Colonic mucosa (tissue), 4 donors: ENCODE measurements around the gene LENG8. TPM values are rescaled to one million over a fixed set of nuclear protein-coding genes. Genes with fewer than 3 reads are reported as not detected.
A peak's percentile ranks its signal among the peaks of the same experiment; 100 is the strongest.

Experiments
- DNase-seq: peaks from one replicate; pipeline ENCODE4 v3.0.0-alpha.2; 2020
- H3K27ac ChIP-seq: fragments of 200-600 bp; one replicate; pipeline ENCODE4 v1.8.0; 2021
- H3K27me3 ChIP-seq: fragments of 200-600 bp; one replicate; pipeline ENCODE4 v1.8.0; 2021
- H3K36me3 ChIP-seq: fragments of 200-600 bp; one replicate; pipeline ENCODE4 v1.8.0; 2021
- H3K4me1 ChIP-seq: fragments of 200-600 bp; one replicate; pipeline ENCODE4 v1.8.0; 2021; ENCODE audit warnings: mild to moderate bottlenecking
- H3K4me3 ChIP-seq: fragments of 200-600 bp; one replicate; pipeline ENCODE4 v1.8.0; 2021
- H3K9ac ChIP-seq, 2 donors: one replicate each; pipeline ENCODE4 v1.7.0; 2013; ENCODE audit warnings: control low read depth in 2 of 2, low read depth in 2 of 2, low read length in 2 of 2
- H3K9me3 ChIP-seq: fragments of 200-600 bp; one replicate; pipeline ENCODE4 v1.8.0; 2021
- intact Hi-C: fragments of 100-400 bp; cut with DNase I; formaldehyde crosslinking; loops from one replicate; pipeline ENCODE4 v1.14.1; 2022
- total RNA-seq, 2 donors: library from RNA; stranded (reverse); fragmentation: NEBNext Ultra II Directional in 1 of 2; extraction: Animal tissue kit (Norgen Biotek cat#: 25700) in 1 of 2; gene quantifications; one replicate each; pipeline ENCODE4 v1.2.1, GENCODE V29; 2021
- TF ChIP-seq, protein P1 (sequence below): fragments of 200-600 bp; IDR thresholded peaks from one replicate; pipeline ENCODE4 v1.8.0; 2022; ENCODE audit warnings: antibody characterized with exemption, mild to moderate bottlenecking
- donor health status: healthy.
- donor health status: DM: no; HTN: no; CAD: no.
- donor health status: DM: no; HTN: no; CAD: no.

The LENG8 gene
- total RNA-seq, 2 donors from 2014 or later = 80.2 to 154 TPM

DNA sequence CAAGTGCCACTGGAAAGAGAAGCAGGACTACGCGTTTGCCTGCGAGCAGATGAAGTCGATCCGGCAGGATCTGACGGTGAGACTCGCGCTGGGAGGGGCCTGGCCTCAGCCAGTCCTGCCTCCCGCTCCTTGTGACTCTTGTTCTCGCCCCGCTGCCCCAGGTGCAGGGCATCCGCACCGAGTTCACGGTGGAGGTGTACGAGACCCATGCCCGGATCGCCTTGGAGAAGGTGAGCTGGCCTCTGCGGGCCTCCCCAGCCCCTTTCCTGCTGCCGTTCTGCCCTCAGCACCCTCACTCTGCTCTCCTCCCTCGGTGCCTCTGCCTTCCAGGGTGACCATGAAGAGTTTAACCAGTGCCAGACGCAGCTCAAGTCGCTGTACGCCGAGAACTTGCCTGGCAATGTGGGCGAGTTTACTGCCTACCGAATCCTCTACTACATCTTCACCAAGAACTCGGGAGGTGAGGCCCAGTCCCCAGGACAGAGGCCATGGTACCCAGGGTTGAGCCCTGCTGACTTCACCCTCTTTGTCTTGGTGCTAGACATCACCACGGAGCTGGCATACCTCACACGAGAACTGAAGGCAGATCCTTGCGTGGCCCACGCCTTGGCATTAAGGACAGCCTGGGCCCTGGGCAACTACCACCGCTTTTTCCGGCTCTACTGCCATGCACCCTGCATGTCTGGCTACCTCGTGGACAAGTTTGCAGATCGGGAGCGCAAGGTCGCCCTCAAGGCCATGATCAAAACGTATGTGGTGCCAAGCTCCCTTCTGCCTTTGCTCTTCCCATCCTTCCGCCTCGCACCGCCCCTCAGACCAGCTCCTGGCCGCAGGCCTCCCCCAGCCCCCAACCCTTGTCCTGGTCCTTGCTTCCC is 9.0 kb downstream of the LENG8 start:
- peaks cover 11% of the 10 kb centered on the region for H3K4me1 ChIP-seq
- no peaks in the 10 kb centered on the region for H3K27me3 ChIP-seq
- H3K27ac ChIP-seq = no peak overlapping the region
- no peaks in the 10 kb centered on the region for H3K9me3 ChIP-seq
- intact Hi-C loops = no loop called here
- TF ChIP-seq, protein P1, sequence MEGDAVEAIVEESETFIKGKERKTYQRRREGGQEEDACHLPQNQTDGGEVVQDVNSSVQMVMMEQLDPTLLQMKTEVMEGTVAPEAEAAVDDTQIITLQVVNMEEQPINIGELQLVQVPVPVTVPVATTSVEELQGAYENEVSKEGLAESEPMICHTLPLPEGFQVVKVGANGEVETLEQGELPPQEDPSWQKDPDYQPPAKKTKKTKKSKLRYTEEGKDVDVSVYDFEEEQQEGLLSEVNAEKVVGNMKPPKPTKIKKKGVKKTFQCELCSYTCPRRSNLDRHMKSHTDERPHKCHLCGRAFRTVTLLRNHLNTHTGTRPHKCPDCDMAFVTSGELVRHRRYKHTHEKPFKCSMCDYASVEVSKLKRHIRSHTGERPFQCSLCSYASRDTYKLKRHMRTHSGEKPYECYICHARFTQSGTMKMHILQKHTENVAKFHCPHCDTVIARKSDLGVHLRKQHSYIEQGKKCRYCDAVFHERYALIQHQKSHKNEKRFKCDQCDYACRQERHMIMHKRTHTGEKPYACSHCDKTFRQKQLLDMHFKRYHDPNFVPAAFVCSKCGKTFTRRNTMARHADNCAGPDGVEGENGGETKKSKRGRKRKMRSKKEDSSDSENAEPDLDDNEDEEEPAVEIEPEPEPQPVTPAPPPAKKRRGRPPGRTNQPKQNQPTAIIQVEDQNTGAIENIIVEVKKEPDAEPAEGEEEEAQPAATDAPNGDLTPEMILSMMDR = no peak
- H3K4me3 ChIP-seq = no peak overlapping the region
- DNase-seq = no peak
- peaks cover 34% of the 10 kb centered on the region for H3K36me3 ChIP-seq
- H3K9ac ChIP-seq = no peak overlapping the region

DNA sequence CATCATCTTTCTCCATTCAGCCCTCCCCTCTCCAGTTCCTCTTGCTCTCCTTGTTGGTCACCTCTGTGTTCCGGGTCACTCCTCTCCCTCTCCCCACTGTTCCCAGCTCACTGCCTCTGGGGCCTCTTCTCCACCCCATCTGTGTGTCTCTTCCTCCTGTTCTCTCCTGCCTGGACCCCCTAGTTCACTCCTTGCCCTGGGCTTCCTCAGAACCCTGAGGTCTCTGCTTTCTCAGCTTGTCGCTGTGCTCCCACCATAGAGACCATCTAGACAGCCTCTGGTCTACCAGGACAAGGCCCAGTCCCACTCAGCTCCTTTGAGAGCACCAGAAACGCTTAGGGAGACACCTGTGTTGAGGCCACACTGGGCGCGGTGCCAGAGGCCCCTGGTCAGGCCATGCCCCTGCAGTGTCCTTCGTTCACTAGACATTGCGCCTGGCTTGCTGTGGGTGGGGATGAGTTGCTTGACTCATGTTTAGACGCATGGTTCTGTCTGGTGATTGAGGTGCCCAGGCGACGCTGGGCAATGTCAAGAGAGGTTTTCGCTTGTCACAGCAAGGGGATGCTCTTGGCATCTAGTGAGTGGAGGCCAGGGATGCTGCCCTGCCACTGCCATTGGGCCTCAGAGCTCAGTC is 9.8 kb downstream of the LENG8 start:
- intact Hi-C loops = no loop called here
- no peaks in the 10 kb centered on the region for H3K27me3 ChIP-seq
- peaks cover 26% of the 10 kb centered on the region for H3K36me3 ChIP-seq
- peaks cover 11% of the 10 kb centered on the region for H3K4me1 ChIP-seq
- no peak overlapping the region for H3K27ac ChIP-seq
- no peak overlapping the region for H3K9ac ChIP-seq
- H3K9me3 ChIP-seq = no peaks in the 10 kb centered on the region
- H3K4me3 ChIP-seq = no peak overlapping the region
- TF ChIP-seq, protein P1 = no peak
- no peak for DNase-seq

GRCh38 chr19:54459282-54460229 is 10.6 kb downstream of the LENG8 start:
- peaks cover 19% of the 10 kb centered on the region for H3K36me3 ChIP-seq
- no peak overlapping the region for H3K27ac ChIP-seq
- no peaks in the 10 kb centered on the region for H3K27me3 ChIP-seq
- TF ChIP-seq, protein P1 = no peak
- H3K9ac ChIP-seq = no peak overlapping the region
- DNase-seq = peak; percentile 18
- peaks cover 11% of the 10 kb centered on the region for H3K4me1 ChIP-seq
- no peaks in the 10 kb centered on the region for H3K9me3 ChIP-seq
- H3K4me3 ChIP-seq = no peak overlapping the region
- intact Hi-C loops = no loop called here

- Histone ChIP-seq H3K4me3 (no peak overlapping the region), H3K27ac (no peak overlapping the region), H3K27me3 (no peaks in the 10 kb centered on the region), H3K9ac (peak overlapping the region in 1 of 2 donors; percentile 91), H3K9me3 (no peaks in the 10 kb centered on the region), H3K4me1 (peaks cover 11% of the 10 kb centered on the region), H3K36me3 (peaks cover 12% of the 10 kb centered on the region)
- intact Hi-C loops = no loop called here
- peak; percentile 22 for DNase-seq
- TF ChIP-seq, protein P1 = no peak
Observed at GRCh38 chr19:54460230-54461005, 11.4 kb downstream of the LENG8 start.
